ENCODE measurements around the gene IRF6.
A peak's percentile ranks its signal among the peaks of the same experiment; 100 is the strongest.

The IRF6 gene

GRCh38 chr1:209823143-209824041 is 17.4 kb upstream of the IRF6 start:
- H3K27ac ChIP-seq (ENCODE audit: low read depth, low read length): peak overlapping the region; percentile 11
- peak overlapping the region in 3 of 5 donors; percentile 36 to 46 (median 40) for H3K4me3 ChIP-seq (ENCODE audit: low read depth in 1 of 5, low read length in 5 of 5)
- peaks cover 0 to 9% (median 0%) of the 10 kb centered on the region in 5 donors for H3K27me3 ChIP-seq (ENCODE audit: control insufficient read depth in 5 of 5, insufficient read depth in 4 of 5, low read length in 5 of 5)
- H3K9me3 ChIP-seq (ENCODE audit: control insufficient read depth in 5 of 5, low read length in 5 of 5): no peaks in the 10 kb centered on the region
- no peak overlapping the region for H3K9ac ChIP-seq (ENCODE audit: low read length in 5 of 5)
- H3K36me3 ChIP-seq (ENCODE audit: control insufficient read depth in 5 of 5, insufficient read depth in 5 of 5, low read length in 5 of 5): no peaks in the 10 kb centered on the region
- peaks cover 3 to 19% (median 9%) of the 10 kb centered on the region in 5 donors for H3K4me1 ChIP-seq (ENCODE audit: control insufficient read depth in 5 of 5, insufficient read depth in 5 of 5, low read length in 5 of 5)

GRCh38 chr1:209822706-209823105 is 16.8 kb upstream of the IRF6 start:
- H3K4me1 ChIP-seq (ENCODE audit: control insufficient read depth in 5 of 5, insufficient read depth in 5 of 5, low read length in 5 of 5): peaks cover 2 to 15% (median 9%) of the 10 kb centered on the region in 5 donors
- H3K36me3 ChIP-seq (ENCODE audit: control insufficient read depth in 5 of 5, insufficient read depth in 5 of 5, low read length in 5 of 5): no peaks in the 10 kb centered on the region
- peak overlapping the region; percentile 11 for H3K27ac ChIP-seq (ENCODE audit: low read depth, low read length)
- no peaks in the 10 kb centered on the region for H3K9me3 ChIP-seq (ENCODE audit: control insufficient read depth in 5 of 5, low read length in 5 of 5)
- H3K9ac ChIP-seq (ENCODE audit: low read length in 5 of 5): no peak overlapping the region
- H3K27me3 ChIP-seq (ENCODE audit: control insufficient read depth in 5 of 5, insufficient read depth in 4 of 5, low read length in 5 of 5): peaks cover 0 to 9% (median 0%) of the 10 kb centered on the region in 5 donors
- no peak overlapping the region for H3K4me3 ChIP-seq (ENCODE audit: low read depth in 1 of 5, low read length in 5 of 5)

DNA sequence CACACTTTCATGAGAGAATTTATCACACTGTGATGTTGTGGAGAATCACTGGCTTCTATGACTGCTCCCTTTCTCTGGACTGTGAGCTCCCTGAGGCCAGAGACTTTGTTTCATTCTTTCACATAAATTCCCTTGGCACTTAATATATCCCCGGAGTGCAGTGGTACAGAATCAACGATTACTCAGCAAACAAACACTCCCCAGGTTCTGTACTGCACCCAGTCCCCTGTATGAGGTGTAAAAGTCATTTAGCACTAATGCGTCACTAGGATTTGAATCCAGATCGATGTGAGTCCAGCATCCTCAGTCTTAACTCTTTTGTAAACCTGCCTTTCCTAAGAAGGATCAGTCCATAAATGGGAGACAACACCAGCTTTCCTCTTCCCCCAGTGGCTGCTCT is 15.0 kb upstream of the IRF6 start:
- Histone ChIP-seq H3K36me3 (ENCODE audit: control insufficient read depth in 5 of 5, insufficient read depth in 5 of 5, low read length in 5 of 5) (no peaks in the 10 kb centered on the region), H3K4me3 (ENCODE audit: low read depth in 1 of 5, low read length in 5 of 5) (no peak overlapping the region), H3K9ac (ENCODE audit: low read length in 5 of 5) (no peak overlapping the region), H3K27ac (ENCODE audit: low read depth, low read length) (no peak overlapping the region), H3K4me1 (ENCODE audit: control insufficient read depth in 5 of 5, insufficient read depth in 5 of 5, low read length in 5 of 5) (peaks cover 0 to 11% (median 9%) of the 10 kb centered on the region in 5 donors), H3K27me3 (ENCODE audit: control insufficient read depth in 5 of 5, insufficient read depth in 4 of 5, low read length in 5 of 5) (peaks cover 0 to 10% (median 0%) of the 10 kb centered on the region in 5 donors), H3K9me3 (ENCODE audit: control insufficient read depth in 5 of 5, low read length in 5 of 5) (no peaks in the 10 kb centered on the region)

DNA sequence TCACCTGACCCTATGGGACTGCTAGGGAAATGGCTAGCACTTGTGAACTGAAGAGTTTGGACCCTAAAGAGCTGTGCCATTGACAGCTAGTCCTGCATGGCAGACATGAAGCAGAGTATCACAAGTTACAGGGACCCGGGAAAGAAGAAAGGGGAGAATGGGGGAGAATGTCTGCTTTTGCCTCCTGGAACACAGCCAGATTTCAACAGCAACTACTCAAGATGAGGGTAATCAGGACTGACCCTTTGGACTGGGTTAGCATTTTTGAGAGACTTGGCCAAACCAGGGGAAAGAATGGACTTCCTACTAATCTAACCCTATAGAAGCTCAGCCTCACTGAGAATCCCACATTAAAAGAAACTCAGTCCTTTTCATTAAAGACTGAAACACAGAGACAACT is 13.1 kb upstream of the IRF6 start:
- Histone ChIP-seq H3K4me1 (ENCODE audit: control insufficient read depth in 5 of 5, insufficient read depth in 5 of 5, low read length in 5 of 5) (peaks cover 0 to 15% (median 9%) of the 10 kb centered on the region in 5 donors), H3K4me3 (ENCODE audit: low read depth in 1 of 5, low read length in 5 of 5) (no peak overlapping the region), H3K27me3 (ENCODE audit: control insufficient read depth in 5 of 5, insufficient read depth in 4 of 5, low read length in 5 of 5) (peaks cover 0 to 12% (median 0%) of the 10 kb centered on the region in 5 donors), H3K36me3 (ENCODE audit: control insufficient read depth in 5 of 5, insufficient read depth in 5 of 5, low read length in 5 of 5) (no peaks in the 10 kb centered on the region), H3K27ac (ENCODE audit: low read depth, low read length) (no peak overlapping the region), H3K9ac (ENCODE audit: low read length in 5 of 5) (no peak overlapping the region), H3K9me3 (ENCODE audit: control insufficient read depth in 5 of 5, low read length in 5 of 5) (no peaks in the 10 kb centered on the region)

DNA sequence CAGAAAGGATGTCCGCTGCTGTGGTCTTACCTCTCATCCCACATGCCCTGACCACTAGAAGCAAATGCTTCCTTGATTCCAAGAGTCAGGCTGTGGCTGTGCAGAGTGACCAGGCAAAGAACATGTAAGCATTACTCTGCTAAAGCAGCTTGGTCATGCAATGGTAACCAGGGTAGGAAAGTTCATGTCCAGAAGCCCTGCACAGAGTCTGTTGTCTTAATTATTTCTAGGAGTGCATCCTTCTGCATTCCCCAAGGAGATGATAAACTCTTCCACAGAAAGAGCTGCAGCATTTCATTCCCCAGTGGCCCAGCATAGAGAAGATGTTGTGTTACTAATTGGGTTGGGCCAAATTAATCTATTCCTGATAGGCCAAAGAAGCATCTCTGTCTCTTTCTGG is 11.7 kb upstream of the IRF6 start:
- Histone ChIP-seq H3K4me3 (ENCODE audit: low read depth in 1 of 5, low read length in 5 of 5) (no peak overlapping the region), H3K36me3 (ENCODE audit: control insufficient read depth in 5 of 5, insufficient read depth in 5 of 5, low read length in 5 of 5) (no peaks in the 10 kb centered on the region), H3K27me3 (ENCODE audit: control insufficient read depth in 5 of 5, insufficient read depth in 4 of 5, low read length in 5 of 5) (peaks cover 0 to 12% (median 0%) of the 10 kb centered on the region in 5 donors), H3K9me3 (ENCODE audit: control insufficient read depth in 5 of 5, low read length in 5 of 5) (no peaks in the 10 kb centered on the region), H3K4me1 (ENCODE audit: control insufficient read depth in 5 of 5, insufficient read depth in 5 of 5, low read length in 5 of 5) (peaks cover 0 to 7% (median 0%) of the 10 kb centered on the region in 5 donors), H3K9ac (ENCODE audit: low read length in 5 of 5) (no peak overlapping the region), H3K27ac (ENCODE audit: low read depth, low read length) (no peak overlapping the region)

DNA sequence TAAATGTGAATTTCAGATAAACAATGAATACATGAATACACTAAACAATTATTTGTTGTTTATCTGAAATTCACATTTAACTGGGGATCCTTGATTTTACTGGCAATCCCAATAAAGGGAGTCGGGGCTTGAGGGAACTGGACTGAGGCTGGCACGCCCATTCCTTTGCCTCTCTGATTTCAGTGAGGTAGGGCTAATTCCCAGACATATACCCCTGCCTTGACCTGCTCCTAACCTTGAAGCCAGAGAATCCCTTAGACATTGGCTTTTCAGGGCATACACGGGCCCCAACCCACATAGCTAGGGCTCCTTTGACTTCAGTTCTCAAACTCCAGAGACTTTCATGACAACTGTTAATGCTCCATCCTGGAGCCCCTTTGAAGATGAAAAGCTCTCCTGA is 11.0 kb upstream of the IRF6 start:
- Histone ChIP-seq H3K27ac (ENCODE audit: low read depth, low read length) (no peak overlapping the region), H3K9me3 (ENCODE audit: control insufficient read depth in 5 of 5, low read length in 5 of 5) (no peaks in the 10 kb centered on the region), H3K36me3 (ENCODE audit: control insufficient read depth in 5 of 5, insufficient read depth in 5 of 5, low read length in 5 of 5) (no peaks in the 10 kb centered on the region)

GRCh38 chr1:209815931-209816341 is 10.0 kb upstream of the IRF6 start:
- H3K27ac ChIP-seq (ENCODE audit: low read depth, low read length): no peak overlapping the region
- no peaks in the 10 kb centered on the region for H3K36me3 ChIP-seq (ENCODE audit: control insufficient read depth in 5 of 5, insufficient read depth in 5 of 5, low read length in 5 of 5)
- no peak overlapping the region for H3K4me3 ChIP-seq (ENCODE audit: low read depth in 1 of 5, low read length in 5 of 5)
- no peak overlapping the region for H3K9ac ChIP-seq (ENCODE audit: low read length in 5 of 5)
- no peaks in the 10 kb centered on the region for H3K9me3 ChIP-seq (ENCODE audit: control insufficient read depth in 5 of 5, low read length in 5 of 5)
- H3K27me3 ChIP-seq (ENCODE audit: control insufficient read depth in 5 of 5, insufficient read depth in 4 of 5, low read length in 5 of 5): peaks cover 0 to 10% (median 0%) of the 10 kb centered on the region in 5 donors
- peaks cover 0 to 7% (median 0%) of the 10 kb centered on the region in 5 donors for H3K4me1 ChIP-seq (ENCODE audit: control insufficient read depth in 5 of 5, insufficient read depth in 5 of 5, low read length in 5 of 5)

More for the DNA sequence above, 11.0 kb upstream of the IRF6 start:
- Histone ChIP-seq H3K4me1 (ENCODE audit: control insufficient read depth in 5 of 5, insufficient read depth in 5 of 5, low read length in 5 of 5) (peaks cover 0 to 7% (median 0%) of the 10 kb centered on the region in 5 donors), H3K27me3 (ENCODE audit: control insufficient read depth in 5 of 5, insufficient read depth in 4 of 5, low read length in 5 of 5) (peaks cover 0 to 12% (median 0%) of the 10 kb centered on the region in 5 donors), H3K4me3 (ENCODE audit: low read depth in 1 of 5, low read length in 5 of 5) (no peak overlapping the region), H3K9ac (ENCODE audit: low read length in 5 of 5) (no peak overlapping the region)

DNA sequence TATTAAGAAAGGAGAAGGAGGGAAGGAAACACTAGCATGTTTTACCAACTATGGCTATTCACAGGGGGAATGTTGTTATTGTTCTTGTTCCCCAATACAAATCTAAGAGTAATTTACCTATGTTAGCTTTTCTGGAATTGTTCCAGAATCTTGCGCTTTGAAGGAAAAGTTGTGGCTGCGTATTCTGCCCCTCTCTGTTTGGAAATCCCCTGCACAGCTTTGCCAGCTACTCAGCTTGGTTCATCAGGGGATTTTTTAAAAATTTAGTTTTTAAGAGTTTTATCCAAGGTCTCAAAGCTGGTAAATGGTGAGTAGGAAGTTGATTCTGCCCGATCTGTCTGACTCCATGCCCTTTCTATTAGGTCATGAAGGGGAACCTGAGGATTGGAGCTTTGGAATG is 9.5 kb upstream of the IRF6 start:
- no peak overlapping the region for H3K4me3 ChIP-seq (ENCODE audit: low read depth in 1 of 5, low read length in 5 of 5)
- H3K4me1 ChIP-seq (ENCODE audit: control insufficient read depth in 5 of 5, insufficient read depth in 5 of 5, low read length in 5 of 5): peaks cover 0 to 7% (median 0%) of the 10 kb centered on the region in 5 donors
- no peaks in the 10 kb centered on the region for H3K36me3 ChIP-seq (ENCODE audit: control insufficient read depth in 5 of 5, insufficient read depth in 5 of 5, low read length in 5 of 5)
- peaks cover 0 to 7% (median 0%) of the 10 kb centered on the region in 5 donors for H3K27me3 ChIP-seq (ENCODE audit: control insufficient read depth in 5 of 5, insufficient read depth in 4 of 5, low read length in 5 of 5)
- no peaks in the 10 kb centered on the region for H3K9me3 ChIP-seq (ENCODE audit: control insufficient read depth in 5 of 5, low read length in 5 of 5)
- no peak overlapping the region for H3K27ac ChIP-seq (ENCODE audit: low read depth, low read length)
- no peak overlapping the region for H3K9ac ChIP-seq (ENCODE audit: low read length in 5 of 5)

DNA sequence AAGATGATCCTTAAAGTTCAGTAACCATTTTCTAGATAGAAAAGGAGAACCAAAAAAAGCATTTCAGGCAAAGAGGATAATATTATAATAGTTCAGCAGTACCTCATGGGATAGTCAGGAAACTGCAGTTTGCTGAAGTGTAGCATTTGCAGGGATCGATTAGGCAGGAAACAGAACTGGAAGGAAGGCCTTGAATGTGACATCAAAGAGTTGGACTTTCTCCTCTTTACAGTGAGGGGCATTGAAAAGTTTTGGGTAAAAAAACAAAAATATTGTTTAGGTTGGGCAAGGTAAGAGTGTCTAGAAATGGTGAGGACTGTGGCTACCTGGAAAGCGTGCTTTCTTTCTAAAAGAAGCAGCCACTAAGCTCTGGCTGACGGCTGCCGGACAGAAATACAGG is 8.0 kb upstream of the IRF6 start:
- H3K9ac ChIP-seq (ENCODE audit: low read length in 5 of 5): no peak overlapping the region
- peaks cover 0 to 7% (median 0%) of the 10 kb centered on the region in 5 donors for H3K4me1 ChIP-seq (ENCODE audit: control insufficient read depth in 5 of 5, insufficient read depth in 5 of 5, low read length in 5 of 5)
- no peaks in the 10 kb centered on the region for H3K36me3 ChIP-seq (ENCODE audit: control insufficient read depth in 5 of 5, insufficient read depth in 5 of 5, low read length in 5 of 5)
- H3K4me3 ChIP-seq (ENCODE audit: low read depth in 1 of 5, low read length in 5 of 5): no peak overlapping the region
- no peak overlapping the region for H3K27ac ChIP-seq (ENCODE audit: low read depth, low read length)
- no peaks in the 10 kb centered on the region for H3K9me3 ChIP-seq (ENCODE audit: control insufficient read depth in 5 of 5, low read length in 5 of 5)
- H3K27me3 ChIP-seq (ENCODE audit: control insufficient read depth in 5 of 5, insufficient read depth in 4 of 5, low read length in 5 of 5): peaks cover 0 to 6% (median 0%) of the 10 kb centered on the region in 5 donors

GRCh38 chr1:209810783-209811182 is 4.8 kb upstream of the IRF6 start:
- no peak overlapping the region for H3K4me3 ChIP-seq (ENCODE audit: low read depth in 1 of 5, low read length in 5 of 5)
- H3K36me3 ChIP-seq (ENCODE audit: control insufficient read depth in 5 of 5, insufficient read depth in 5 of 5, low read length in 5 of 5): no peaks in the 10 kb centered on the region
- no peaks in the 10 kb centered on the region for H3K9me3 ChIP-seq (ENCODE audit: control insufficient read depth in 5 of 5, low read length in 5 of 5)
- H3K27me3 ChIP-seq (ENCODE audit: control insufficient read depth in 5 of 5, insufficient read depth in 4 of 5, low read length in 5 of 5): peaks cover 0 to 3% (median under 1%) of the 10 kb centered on the region in 5 donors
- no peak overlapping the region for H3K9ac ChIP-seq (ENCODE audit: low read length in 5 of 5)
- peaks cover 0 to 9% (median 7%) of the 10 kb centered on the region in 5 donors for H3K4me1 ChIP-seq (ENCODE audit: control insufficient read depth in 5 of 5, insufficient read depth in 5 of 5, low read length in 5 of 5)
- H3K27ac ChIP-seq (ENCODE audit: low read depth, low read length): no peak overlapping the region

Measured in subcutaneous abdominal adipose tissue (tissue), 5 donors.